Dermis microvascular lymphatic vessel endothelial cell (primary cell): ENCODE results near the gene PCOLCE2. TPM values are rescaled to one million over a fixed set of nuclear protein-coding genes. Genes with fewer than 3 reads are reported as not detected.

Experiments
- DNase-seq, 2 donors: peaks; one replicate each; pipeline versions ENCODE4 v3.0.0 to v3.0.0-alpha.2; 2010; ENCODE audit warnings: low read depth in 2 of 2
- total RNA-seq: library from RNA; depleted of rRNA; stranded (reverse); fragments of >200 nt; gene quantifications from 2 replicates; pipeline ENCODE4 v1.2.1, GENCODE V29; 2014

Gene PCOLCE2
- total RNA-seq, 1 donor from 2014 or later: 0.13 TPM

GRCh38 chr3:142817356-142817755 lies 71.5 kb downstream of the PCOLCE2 start:
- DNase-seq: no peak

GRCh38 chr3:142815803-142816202 lies 73.1 kb downstream of the PCOLCE2 start:
- DNase-seq: no peak

- no peak for DNase-seq
These were observed 79.6 kb downstream of the PCOLCE2 start for GRCh38 chr3:142809259-142809658.

DNA sequence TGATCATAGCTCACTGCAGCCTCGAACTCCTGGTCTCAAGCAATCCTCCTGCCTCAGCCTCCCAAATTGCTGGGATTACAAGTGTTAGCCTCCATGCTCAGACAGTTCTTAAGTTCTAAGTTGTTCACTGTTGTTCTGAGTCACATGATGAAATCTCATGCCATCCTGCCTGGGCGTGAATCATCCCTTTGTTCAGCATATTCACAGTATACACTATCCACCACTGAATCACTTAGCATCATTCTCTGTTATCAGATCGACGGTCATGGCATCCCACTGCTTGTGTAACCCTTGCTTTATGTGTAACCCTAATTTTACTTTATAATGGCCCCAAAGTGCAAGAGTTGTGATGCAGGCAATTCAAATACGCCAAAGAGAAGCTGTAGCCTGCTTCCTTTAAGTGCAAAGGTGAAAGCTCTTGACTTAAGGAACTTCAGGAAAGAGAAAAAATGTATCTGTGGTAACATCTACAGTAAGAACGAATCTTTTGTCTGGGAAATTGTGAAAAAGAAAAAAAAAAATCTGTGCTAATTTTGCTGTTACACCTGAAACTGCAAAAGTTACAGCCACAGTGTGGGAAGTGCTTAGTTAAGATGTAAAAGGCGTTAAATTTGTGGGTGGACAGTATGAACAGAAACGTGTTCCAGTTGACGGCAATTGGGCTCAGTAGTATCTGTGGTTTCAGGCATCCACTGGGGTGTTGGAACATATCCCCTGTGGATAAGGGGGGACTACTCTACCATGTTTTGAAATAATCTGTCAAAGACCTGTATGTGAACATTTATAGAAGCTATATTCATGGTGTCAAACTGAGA lies 80.6 kb downstream of the PCOLCE2 start:
- peak in 1 of 2 donors; percentile 39 for DNase-seq

- DNase-seq: no peak
These were observed 86.0 kb downstream of the PCOLCE2 start for GRCh38 chr3:142802891-142803290.

DNA sequence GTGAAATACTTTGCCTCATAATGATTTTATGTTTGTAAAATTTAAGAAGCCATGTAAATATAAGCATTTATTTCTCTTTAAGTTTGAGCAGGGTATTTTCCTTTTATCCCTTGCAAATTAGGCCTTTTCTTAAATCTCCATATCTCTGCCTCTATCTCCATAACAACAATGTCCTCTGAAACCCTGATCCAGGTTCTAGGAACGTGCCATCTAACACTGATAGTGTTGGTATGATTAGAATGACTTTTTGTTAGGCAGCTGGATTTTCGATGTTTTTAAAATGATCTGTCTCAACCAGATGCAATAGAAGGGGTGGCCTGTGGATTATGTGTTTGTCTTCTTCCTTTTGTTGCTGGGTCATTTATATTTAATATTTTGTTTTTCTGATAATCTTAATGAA lies 87.1 kb downstream of the PCOLCE2 start:
- no peak for DNase-seq

DNA sequence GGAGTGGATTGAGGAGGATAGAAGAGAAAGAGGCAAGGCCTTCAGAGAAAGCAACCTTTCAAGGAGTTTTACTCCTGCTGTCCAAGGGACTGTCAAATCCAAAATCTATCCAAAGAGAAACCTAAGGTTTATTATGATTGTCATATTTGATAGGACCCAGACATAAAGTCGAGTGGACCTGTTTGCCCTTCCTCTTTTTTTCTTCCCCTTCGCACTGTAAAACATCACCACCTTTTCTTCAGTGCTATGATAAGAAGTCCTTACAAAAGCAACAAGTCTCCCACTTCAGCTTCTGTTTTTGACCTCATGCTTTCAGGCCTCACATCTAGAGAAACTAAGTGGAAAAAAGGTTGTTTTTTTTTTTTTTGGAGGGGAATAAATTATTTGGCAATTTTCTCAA lies 92.1 kb downstream of the PCOLCE2 start:
- DNase-seq: no peak

GRCh38 chr3:142795332-142795731 lies 93.6 kb downstream of the PCOLCE2 start:
- DNase-seq: no peak

DNA sequence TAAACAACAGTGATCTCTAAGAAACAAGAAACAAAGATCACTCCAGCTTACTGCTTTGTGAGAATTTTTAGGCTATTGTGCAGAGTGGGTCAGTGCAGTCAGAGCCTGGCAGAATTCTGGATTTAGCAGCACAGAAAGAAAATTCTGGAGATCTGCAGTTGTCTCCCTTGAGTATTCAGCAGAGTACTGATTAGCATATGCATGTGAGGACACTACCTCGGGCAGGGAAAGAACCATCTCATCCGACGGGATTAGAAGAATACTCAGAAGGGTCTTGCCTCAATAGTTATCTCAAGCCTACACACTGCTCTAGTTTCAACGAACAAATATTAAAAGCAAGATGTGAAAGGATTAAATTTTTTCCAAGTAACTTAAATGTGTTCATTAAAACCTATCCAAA lies 94.4 kb downstream of the PCOLCE2 start:
- no peak for DNase-seq

DNA sequence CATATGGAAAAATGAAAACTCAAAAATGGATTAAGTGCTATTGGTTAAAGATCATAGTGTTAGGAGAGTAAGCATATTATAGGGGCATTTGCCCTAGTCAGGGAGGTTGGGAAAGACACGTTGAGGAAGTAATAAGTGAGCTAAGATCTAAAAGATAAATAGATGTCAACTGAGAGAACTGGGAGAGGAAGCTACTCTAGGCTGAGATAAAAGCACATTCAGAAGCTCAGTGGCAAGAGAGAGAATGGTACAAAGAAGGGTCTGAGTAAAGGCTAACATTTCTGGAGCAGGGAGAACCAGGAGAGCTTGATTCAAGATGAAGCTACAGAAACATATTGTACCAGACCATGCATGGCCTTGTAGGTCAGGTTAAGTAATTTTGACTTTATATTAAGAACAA lies 101.2 kb downstream of the PCOLCE2 start:
- DNase-seq: no peak

DNA sequence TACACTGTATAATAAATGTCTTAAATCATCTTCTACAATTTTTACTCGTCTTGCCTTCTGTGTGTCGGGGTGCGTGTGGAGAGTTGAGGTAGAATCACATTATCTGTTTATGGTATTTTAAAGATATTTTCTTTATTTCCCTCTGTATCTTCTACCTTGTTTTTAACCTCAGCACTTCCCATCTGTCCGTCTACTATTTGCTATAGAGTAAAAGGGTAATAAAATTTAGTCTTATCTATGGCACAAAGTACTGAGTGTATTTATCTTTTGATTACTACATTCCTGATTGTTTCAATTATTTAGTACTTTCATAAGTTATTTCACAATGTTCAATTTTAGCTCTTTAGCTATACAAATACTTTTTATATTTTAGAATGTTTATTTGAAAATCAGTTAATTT lies 102.9 kb downstream of the PCOLCE2 start:
- DNase-seq: no peak

DNA sequence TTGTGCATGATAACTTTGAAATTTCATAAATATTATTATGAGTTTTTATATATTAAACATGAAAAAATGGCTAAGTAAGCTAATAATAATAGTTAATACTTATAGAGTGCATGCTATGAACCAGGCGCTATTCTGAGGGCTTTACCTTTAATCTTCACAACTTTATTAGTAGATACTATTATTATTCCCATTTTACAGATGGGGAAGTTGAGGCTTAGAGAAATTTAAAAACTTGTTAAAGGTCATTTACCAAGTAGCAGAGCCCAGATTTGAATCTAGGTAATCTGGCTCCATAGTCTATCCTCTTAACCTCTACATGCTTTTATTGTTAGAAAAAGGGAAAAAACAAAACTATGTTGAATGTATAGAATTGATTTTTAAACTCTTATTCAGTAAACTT lies 104.7 kb downstream of the PCOLCE2 start:
- DNase-seq: no peak

- no peak for DNase-seq
These were observed 106.3 kb downstream of the PCOLCE2 start for GRCh38 chr3:142782616-142783015.

- peak in 1 of 2 donors; percentile 5 for DNase-seq
These were observed 109.3 kb downstream of the PCOLCE2 start for GRCh38 chr3:142779591-142779990.

DNA sequence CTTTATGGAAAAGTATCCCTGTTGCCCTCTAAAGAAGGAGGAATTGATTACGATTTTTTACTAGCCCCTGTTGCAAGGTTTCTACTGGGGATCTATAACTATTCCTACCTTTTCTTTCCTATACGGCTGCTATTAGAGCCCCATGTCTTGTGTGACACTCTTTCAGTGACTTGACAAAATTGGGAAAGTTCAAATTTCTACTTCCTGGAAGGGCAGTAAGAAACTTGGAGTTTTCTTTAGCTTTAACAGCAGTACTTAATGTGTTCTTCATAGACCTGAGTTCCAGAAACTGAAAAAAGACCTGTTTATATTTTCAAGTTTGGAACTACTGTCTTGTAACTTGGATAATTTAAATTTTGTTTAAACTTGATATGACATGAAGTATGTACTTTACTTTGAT lies 110.3 kb downstream of the PCOLCE2 start:
- no peak for DNase-seq

- DNase-seq: no peak
These were observed 111.0 kb downstream of the PCOLCE2 start for GRCh38 chr3:142777927-142778326.

DNA sequence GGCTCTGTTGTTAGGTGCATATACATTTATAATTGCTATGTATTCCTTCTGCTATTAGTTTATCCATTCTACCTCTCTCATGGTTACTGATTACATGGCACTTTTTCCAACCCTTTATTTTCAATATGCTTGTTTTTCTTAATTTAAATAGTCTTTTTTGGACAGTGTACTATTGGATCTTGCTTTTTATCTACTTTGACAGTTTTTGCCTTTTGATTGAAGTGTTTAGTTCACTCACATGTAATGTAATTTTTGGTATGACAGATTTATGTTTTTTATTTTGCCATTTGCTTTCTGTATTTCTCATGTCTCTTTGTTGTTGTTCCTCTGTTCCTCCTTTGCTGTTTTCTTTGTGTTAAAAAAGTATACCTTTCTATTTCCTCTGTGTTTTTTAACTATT lies 120.5 kb downstream of the PCOLCE2 start:
- DNase-seq: no peak

Other genes with a start within 250 kb of the PCOLCE2 start
- gene TRPC1, start 165.0 kb downstream of the PCOLCE2 start, total RNA-seq: 4.0 and 5.2 TPM in 2 replicates
- gene PAQR9, start 74.6 kb upstream of the PCOLCE2 start, total RNA-seq: not detected in 2 replicates
- gene U2SURP, start 112.5 kb upstream of the PCOLCE2 start, total RNA-seq: 20.6 and 22.5 TPM in 2 replicates
- 2.1 and 3.7 TPM in 2 replicates for gene CHST2, start 230.7 kb upstream of the PCOLCE2 start, total RNA-seq